CD4-positive, alpha-beta T cell treated with Interleukin-15 for 4 hours (primary cell): Measurements from ENCODE around the gene GALNT9.
"Not testable (repeated sequence)": the region's sequence is repeated elsewhere in the genome, so short reads cannot be mapped to it uniquely, and the experiment has no call there.

Experiments
- DNase-seq: peaks from one replicate; pipeline ENCODE4 v3.0.0-alpha.2; 2020; ENCODE audit warnings: low spot score

The GALNT9 gene

GRCh38 chr12:132312516-132312915, 16.9 kb downstream of the GALNT9 start:
- DNase-seq, result no peak

DNA sequence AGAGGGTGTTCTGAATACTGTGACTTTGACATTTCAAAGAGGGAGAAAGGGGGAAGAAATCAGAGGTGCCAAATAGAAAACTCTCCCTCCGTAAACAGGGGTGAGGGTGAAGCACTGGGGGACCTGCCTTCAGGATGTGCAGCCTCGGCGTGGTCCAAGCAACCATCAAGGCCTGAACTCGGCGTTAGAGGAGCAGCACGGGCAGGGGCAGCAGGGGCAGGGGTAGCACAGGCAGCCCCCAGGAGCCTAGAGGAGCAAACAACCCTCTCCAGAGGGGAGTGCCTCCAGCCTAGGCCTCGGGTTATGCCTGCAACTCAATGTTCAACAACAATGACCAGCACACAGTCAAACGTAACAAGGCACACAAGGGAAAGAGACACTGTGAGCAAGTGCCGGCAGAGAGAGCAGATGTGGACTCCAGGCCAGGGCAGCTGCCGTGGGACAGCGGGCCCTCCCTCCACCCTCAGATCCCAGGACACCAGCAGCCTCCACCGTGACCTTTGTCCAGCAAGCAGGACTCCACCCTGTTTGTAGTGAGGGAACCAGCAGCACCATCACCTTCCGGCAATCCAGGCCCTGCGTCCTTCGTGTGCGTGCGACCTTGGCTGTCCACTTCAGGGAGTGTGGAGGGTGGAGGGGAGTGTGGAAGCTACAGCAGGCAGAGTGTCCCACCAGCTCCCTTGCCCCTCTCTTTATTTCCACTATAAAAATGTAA, 18.0 kb downstream of the GALNT9 start:
- no peak for DNase-seq

DNA sequence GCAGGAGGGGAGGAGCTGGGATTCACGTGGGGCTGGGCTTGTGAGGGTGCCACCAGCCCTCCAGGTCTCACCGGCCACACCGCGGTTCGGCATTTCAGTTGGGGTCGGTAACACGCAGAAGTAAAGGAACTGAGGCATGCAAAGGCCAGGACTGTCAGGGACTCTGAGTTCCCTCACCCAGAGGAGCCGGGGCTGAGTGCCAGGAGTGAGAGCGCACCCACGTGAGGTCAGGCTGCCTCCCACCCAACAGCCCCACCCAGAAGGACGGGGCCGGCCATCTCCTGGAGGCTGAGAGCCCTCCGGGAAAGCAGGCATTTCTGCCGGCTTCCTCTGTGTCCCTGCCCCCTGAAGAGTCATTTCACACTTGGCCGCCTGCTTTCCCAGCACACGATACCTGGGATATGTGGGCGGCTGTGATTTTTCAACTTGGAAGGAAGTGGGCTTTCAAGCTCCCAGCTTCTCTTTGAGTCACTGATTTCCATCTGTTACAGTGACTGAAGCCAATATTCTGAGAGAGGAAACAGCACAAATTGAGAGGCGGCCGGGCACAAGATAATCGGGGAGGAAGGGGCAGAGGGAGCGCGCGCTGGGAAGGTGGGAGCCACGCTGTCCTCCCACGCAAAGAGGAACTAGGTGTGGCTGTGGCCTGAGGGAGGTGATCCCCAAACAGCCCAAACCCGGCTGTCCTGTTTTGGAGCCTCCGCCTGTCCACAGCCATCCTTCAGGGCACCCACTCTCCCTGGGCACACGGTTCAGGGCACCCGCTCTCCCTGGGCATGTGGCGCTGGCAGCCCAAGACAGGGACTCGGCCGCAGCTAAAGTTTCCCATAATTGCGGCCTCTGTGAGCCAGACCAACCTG, 19.0 kb downstream of the GALNT9 start:
- no peak for DNase-seq

DNA sequence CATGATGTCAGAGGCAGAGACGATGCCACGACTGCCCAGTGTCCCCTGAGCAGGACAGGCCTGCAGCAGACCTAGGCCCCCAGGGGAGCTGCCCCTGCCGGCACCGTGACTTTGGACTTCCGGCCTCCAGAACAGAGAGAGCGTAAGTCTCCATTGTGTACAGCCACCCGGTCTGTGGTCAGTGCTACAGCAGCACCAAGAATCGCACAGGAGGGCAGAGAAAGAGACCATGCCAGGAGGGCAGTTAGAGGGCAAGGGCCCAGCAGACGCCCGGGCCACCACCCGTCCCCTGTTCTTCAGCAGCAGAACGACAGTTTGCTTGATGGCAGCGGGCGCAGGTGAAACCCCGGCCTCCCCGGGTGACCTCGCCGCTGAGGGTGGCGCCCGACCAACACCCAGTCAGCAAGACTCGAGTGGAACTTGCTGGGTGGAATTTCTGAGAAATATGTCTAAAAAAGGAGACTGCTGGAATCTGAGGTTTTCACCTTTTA, 19.7 kb downstream of the GALNT9 start:
- DNase-seq, result no peak

DNA sequence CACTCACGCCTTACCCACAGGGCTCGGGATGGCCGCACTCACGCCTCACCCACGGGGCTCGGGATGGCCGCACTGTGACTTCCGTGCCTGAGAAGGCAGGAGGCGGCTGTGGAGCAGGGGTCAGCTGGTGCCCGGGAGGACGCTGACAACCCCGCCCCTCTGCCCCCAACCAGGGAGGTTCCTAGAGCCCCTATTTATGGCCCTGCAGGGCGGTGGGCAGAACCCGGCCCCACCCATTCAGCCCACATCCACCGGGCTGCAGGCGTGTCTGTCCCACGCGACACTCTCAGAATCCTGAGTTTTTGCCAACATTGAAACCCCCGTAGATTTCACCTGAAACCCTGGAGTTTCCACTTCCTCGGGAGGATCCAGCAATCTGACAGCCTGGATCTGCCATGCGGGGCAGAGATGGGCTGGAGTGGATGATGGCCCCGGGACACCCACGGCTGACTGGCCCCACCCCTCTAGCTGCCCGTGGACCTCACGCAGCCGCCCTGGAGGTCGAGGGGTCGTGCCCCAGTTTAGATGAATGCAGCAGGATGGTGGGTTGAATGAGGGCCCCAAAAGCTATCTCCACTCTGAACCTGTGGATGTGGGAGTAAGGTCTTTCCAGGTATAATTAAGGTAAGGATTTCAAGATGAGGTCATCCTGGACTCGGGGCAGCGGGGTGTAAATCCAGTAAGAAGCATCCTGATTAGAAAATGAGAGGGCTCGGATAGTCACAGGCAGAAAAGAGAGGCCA, 20.4 kb downstream of the GALNT9 start:
- DNase-seq, result no peak

GRCh38 chr12:132307976-132308852, 21.2 kb downstream of the GALNT9 start:
- DNase-seq, result no peak

DNA sequence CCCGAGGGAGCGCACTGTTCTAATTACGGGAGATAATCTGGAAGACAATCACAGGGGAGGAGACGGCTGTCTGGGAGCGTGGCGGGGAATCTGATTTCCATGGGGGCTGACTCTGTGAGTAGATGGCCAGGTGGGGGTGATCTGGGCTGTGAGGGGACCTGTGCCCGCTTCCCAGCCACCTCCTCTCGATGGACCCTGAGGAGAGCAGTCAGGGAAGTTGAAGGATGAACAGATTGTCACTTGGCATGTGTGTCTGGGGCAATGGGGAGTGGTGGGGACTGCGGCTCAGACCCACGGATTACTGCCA, 22.6 kb downstream of the GALNT9 start:
- DNase-seq, result no peak

DNA sequence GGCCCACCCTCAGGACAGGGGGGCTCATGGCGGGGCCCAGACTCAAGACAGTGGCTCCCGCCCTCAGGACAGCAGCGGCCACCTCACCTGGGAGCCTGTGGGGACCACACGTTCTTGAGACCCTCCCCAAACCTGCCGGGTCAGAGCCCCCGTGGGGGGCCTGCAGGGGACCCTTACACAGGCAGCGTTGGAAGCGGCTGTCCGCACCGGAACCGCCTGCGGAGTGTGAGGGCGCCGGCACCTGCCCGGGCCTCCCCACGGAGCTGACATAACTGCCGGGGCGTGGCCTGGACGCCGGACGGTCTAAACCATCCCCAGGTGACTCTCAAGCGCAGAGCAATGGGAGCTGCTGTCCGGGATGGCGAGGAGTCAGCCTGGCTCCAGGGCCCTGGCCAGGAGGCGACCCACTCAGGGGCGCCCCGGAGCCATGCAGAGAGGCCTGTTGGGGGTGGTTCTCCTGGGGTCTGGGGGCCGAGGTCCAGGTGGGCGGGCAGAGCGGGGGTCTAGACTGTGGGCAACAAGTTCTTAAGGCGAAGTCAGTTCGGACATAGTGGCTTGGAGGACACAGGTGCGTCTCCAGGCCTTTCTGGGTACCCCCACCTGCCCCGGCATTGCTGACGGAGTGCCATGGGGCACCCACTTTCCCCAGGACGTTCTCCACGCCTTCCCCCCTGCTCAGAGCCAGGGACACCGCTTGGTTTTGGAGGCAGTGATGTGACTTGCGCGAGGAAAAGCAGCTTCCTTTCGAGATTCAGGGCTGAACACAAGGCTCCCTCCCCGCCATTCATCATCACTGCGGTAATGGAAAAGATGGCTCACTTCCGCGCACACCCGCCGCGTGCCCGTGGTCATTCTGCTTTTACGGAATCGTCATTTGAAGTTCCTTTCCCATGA, 23.2 kb downstream of the GALNT9 start:
- DNase-seq, result no peak

- no peak for DNase-seq
Measured at GRCh38 chr12:132305560-132305966, 23.8 kb downstream of the GALNT9 start.

GRCh38 chr12:132304866-132305265, 24.5 kb downstream of the GALNT9 start:
- not testable (repeated sequence) for DNase-seq

GRCh38 chr12:132303853-132304373, 25.5 kb downstream of the GALNT9 start:
- not testable (repeated sequence) for DNase-seq

GRCh38 chr12:132302466-132303358, 26.7 kb downstream of the GALNT9 start:
- DNase-seq, result no peak

- DNase-seq, result no peak
Measured at GRCh38 chr12:132300789-132301722, 28.3 kb downstream of the GALNT9 start.

DNA sequence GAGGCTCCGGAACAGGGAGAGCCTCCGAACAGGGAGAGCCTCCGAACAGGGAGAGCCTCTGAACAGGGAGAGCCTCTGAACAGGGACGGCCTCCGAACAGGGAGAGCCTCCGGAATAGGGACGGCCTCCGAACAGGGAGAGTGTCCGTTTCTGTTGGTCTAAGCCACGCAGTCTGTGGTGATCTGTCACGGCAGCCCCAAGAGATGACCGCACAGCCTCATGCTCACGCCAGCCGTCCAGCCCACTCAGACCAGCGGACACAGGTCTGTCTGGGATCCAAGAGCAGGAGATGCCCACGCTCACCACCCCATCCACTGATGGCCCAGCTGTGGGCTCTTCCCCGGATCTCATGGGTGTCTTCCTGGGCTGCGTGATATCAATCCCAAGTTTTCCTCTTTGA, 33.3 kb downstream of the GALNT9 start:
- DNase-seq, result no peak

- not testable (repeated sequence) for DNase-seq
Measured at GRCh38 chr12:132295561-132295960, 33.8 kb downstream of the GALNT9 start.

GRCh38 chr12:132295101-132295526, 34.3 kb downstream of the GALNT9 start:
- DNase-seq, result no peak

- no peak for DNase-seq
Measured at GRCh38 chr12:132294121-132295034, 35.0 kb downstream of the GALNT9 start.
